KG1 (cell line): ENCODE results near the gene CAPN13.

Experiments
- DNase-seq: peaks from one replicate; lab custom pipeline; 2025; lab: John Stamatoyannopoulos, UW

Gene CAPN13

DNA sequence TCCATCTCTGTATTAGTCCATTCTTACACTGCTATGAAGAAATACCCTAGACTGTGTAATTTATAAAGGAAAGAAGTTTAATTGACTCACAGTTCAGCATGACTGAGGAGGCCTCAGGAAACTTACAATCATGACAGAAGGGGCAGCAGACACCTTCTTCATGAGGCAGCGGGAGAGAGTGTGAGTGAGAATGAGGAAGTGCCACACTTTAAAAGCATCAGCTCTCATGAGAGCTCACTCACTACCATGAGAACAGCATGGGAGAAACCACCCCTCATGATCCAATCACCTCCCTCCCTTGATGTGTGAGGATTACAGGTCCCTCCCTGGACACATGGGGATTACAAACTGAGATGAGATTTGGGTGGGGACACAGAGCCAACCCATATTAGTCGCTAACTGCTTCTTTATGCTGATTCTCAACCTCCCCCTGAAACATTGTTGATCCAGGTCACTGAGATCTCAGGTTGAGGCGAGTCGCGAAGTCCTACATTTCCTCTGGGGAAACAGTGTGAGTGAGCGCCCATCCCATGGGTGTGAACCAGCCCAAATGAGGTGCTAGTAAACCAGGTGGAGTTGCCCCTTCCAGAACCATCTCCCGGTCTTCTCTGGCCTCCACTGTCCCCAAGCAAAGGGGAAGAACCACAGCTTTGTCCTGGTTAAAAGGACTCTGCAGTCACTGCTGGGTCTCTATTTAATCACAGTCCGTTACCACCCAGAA is 123.8 kb downstream of the CAPN13 start:
- peak; percentile 22 for DNase-seq

DNA sequence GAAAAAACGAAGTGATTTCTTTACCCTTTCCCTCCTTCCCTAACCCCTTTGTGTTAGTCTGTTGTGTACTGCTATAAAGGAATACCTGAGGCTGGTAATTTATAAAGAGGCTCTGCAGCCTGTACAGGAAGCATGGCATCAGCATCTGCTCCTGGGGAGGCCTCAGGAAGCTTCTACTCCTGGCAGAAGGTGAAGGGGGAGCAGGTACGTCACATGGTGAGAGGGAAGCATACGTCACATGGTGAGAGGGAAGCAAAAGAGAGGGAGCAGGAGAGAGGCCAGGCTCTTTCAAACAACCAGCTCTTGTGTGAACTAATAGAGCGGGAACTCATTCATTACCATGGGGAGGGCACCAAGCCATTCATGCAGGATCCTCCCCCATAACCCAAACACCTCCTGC is 126.2 kb downstream of the CAPN13 start:
- no peak for DNase-seq

DNA sequence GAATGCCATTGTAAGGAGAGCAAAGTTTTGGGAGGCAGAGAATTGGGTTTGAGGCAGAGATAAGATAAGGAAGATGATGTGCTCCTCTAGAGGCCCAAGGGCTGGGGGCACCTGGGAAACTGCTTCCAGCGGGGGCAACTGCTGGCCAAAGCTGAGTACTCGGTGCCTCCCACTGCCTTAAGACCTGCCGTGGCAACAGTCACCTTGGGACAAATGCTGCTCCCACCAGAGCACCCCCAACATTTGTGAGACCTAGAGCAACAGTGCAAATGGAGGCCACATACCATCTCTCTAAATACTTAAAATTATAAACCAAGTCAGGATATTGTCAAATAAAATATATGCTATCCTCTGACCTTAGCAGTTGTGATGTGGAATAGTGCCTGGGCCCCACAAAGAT is 127.1 kb downstream of the CAPN13 start:
- DNase-seq: no peak

DNA sequence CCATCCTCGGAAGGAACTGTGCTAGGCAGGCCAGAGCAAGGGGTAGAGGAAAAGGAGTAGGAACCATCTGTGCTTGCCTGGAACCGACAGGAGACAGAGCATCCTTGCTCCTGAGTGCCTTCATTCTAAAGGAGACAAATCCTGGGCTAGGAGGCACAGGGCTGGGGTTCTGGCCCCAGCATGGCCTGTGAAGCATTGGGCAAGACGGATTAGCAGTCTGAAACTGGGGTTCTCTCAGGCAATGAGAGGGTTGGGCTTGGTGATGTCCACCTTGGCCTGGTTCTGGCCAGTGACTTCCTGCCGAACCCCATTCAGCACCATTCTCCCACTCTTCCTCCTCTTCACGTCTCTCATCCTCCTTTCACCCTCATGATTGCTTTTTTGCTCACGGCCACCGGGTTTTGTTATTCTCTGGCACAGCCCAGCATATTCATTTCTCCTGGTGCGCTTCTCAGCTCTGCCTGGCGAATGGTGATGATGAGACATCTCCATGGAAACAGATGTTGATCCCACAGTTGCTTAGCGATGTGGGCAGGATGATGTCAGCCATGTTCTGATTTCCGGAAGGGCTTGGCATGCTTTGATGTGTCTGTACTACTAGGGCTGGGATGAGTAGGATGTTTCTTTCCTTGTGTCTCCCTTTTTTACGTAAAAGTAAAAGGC is 127.7 kb downstream of the CAPN13 start:
- DNase-seq: no peak

DNA sequence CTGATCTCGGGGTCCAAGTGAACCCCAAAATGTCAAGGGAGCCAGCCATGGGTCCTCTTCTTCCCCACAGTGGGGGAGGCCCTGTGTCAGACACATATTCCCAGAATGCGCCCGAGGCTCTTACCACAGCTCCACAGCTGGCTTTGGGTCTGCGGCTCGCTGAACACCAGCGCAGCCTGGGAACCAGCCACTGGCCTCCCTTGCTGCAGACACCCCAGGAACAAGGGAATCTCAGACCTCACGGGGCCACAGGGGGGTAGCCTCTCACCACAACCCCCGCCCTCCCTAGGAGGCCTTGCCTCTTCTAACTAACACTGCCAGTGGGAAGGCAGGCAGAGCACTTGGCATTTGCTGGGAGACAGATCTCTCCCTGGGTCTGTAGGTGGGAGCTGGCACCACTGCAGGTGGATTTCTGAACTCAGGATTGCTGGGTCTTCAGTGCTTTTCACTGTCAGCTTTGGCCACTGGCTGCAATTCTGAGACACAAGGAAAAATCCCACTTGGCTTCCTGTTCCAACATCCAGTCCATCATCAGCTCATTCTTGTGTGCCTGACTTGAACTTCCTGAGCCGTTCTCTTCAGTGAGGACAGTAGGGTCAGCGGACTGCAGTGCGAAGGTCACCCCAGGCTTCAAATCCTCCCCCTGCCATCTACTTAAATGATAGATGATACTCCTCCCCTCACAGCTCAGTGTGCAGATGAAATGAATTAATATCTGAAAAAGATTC is 128.7 kb downstream of the CAPN13 start:
- no peak for DNase-seq

DNA sequence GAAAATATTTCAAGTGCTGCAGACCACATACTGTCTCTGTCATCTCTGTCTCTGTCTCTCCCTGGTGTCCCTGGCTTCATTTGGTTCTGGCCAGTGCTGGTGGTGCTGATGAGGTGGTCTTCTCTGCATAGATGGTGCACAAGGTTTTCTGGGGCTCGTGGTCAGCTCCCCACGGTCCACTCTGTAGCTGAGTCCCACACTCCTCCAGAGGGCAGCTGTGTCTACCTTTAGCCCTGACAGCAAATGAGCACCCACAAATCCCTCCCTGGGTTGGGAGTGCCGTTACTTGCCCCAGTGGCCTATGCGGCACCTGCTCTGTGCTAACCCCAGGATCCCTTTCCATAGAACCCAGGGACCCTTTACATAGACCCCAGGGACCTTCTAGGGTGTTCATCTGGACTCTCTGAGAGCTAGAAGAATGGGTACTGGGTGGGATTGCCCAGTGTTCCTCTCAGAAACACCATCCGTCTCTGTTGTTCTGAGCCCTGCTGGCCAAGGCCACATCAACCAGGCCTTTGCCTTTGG is 129.3 kb downstream of the CAPN13 start:
- no peak for DNase-seq

DNA sequence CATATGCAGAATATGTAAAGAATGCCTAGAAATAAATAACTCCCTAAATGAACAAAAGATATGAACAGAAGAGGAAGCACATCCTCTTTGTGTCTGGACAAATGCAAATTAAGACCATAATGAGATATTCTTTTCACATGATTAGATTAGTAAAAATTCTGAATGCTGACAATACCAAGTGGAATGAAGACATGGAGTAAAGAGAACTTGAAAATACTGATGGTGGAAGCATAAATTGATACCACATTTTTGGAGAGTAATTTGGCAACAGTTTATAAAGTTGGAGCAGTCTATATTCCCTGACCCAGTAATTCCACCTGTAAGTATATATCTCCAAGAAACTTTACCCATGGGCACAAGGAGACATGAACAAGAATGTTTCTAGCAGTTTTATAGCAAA is 130.0 kb downstream of the CAPN13 start:
- no peak for DNase-seq

DNA sequence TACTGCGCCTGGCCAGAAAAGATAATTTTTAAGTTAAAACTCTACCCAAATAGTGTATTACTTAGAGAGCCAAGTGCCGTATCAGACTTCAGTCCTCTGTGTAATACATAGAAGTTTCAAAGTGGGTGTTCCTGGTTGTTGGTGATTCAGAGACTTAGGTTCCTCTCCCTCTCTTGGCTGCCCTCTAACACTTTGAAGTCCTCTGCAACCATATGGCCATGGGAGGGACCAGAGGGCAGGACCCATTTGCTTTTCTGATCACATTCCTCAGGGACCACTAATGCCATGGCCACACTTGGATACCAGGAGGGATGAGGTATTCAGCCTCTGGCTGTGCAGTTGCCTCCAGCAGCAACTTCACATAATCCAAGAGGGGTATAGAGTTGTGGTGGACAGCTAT is 131.5 kb downstream of the CAPN13 start:
- DNase-seq: no peak

DNA sequence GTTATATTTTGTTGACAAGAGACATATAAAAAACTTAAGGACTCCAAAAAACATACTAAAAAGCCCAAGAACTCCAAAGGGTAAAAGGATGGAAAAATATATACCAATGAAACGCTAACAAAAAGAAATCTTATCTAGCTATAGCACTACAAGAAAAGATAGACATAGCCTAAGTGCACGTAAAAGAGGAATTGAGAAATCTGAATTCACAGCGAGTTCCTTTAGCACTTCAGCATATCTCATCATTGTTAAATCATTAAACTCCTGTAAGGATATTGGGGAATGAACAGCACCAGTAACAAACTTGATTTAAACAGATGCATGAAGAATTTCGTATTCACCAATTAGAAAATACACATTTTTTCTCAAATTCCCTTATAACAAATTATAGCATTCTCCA is 134.1 kb downstream of the CAPN13 start:
- no peak for DNase-seq
